ENCODE measurements around the gene MATN1. TPM values are rescaled to one million over a fixed set of nuclear protein-coding genes. Genes with fewer than 3 reads are reported as not detected.

MATN1 gene
- total and polyA plus RNA-seq, 2 of the 4 experiments (the other 2 are of a cell fraction), result 0.27 TPM; not detected in 1

DNA sequence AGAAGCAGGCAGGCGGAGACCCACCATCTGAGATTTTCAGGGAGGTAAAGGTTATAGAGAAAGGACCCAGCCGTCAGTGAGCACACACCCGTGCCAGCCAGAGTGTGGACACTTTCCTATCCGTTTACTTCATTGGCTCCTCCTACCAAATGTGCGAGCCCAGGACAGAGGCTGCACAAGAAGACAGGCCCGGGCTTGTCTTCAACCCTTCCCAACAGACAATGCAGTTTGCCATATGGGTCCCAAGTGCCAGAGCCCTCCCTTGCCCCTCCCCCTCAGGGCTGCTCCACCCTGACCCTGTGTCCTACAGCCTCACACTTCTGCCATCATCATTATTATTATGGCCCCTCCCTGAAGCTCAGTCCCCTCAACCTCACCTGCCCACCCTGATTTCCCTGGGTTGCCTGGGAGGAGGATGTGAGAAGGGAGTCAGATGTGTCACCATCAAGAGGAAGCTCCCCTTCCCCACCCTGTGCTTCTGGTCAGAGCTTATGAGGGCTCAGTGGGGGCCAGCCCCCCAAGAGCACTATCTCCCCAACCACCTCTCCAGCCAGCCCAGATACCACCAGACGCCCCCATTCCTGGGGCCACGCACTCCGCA, 24.8 kb upstream of the MATN1 start (continued):
- TF ChIP-seq, protein P1, sequence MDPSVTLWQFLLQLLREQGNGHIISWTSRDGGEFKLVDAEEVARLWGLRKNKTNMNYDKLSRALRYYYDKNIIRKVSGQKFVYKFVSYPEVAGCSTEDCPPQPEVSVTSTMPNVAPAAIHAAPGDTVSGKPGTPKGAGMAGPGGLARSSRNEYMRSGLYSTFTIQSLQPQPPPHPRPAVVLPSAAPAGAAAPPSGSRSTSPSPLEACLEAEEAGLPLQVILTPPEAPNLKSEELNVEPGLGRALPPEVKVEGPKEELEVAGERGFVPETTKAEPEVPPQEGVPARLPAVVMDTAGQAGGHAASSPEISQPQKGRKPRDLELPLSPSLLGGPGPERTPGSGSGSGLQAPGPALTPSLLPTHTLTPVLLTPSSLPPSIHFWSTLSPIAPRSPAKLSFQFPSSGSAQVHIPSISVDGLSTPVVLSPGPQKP (IDR thresholded peaks at IDR 0.05; ENCODE audit: borderline replicate concordance, low read depth, low read length), result no peak
- TF ChIP-seq CHD1 (IDR thresholded peaks at IDR 0.05; ENCODE audit: low read depth, low read length), result no peak

Data from IMR-90 (cell line).